Endothelial cell of umbilical vein (primary cell): ENCODE data around the gene GRIA4.

ENCODE experiments used
- EZH2 ChIP-seq: IDR thresholded peaks from 2 replicates; pipeline ENCODE4 v1.6.1; 2012; ENCODE audit warnings: borderline replicate concordance, low read depth, mild to moderate bottlenecking, moderate library complexity, low read length, inconsistent platforms; ENCODE audit not compliant: severe bottlenecking
- FOS ChIP-seq: IDR thresholded peaks from 2 replicates; pipeline ENCODE4 v1.6.1; 2011; ENCODE audit warnings: mild to moderate bottlenecking, low read length, moderate library complexity, borderline replicate concordance; ENCODE audit not compliant: insufficient read depth
- JUN ChIP-seq: IDR thresholded peaks from 2 replicates; pipeline ENCODE4 v1.6.1; 2011; ENCODE audit warnings: borderline replicate concordance, low read depth; ENCODE audit not compliant: insufficient read length, insufficient read depth
- MYC ChIP-seq: IDR thresholded peaks from one replicate; pipeline ENCODE4 v1.6.1; 2011; ENCODE audit warnings: mild to moderate bottlenecking, low read depth, low read length
- POLR2A ChIP-seq: IDR thresholded peaks from 2 replicates; pipeline ENCODE4 v1.6.1; 2012; ENCODE audit warnings: low read depth, mild to moderate bottlenecking, control low read depth, low read length
- POLR2AphosphoS5 ChIP-seq: IDR thresholded peaks from 2 replicates; pipeline ENCODE4 v1.6.1; 2012; ENCODE audit warnings: low read depth, mild to moderate bottlenecking, control low read depth, low read length, moderate library complexity; ENCODE audit not compliant: insufficient read depth
- TF ChIP-seq, protein P1 (sequence below), 2 donors: IDR thresholded peaks; 1 replicate in 1 of 2; 2 replicates in 1 of 2; pipeline ENCODE4 v1.5.1; 2011; ENCODE audit warnings: low read length in 2 of 2, mild to moderate bottlenecking in 2 of 2, moderate library complexity in 2 of 2, control low read depth in 1 of 2, inconsistent platforms in 1 of 2, low read depth in 1 of 2; ENCODE audit not compliant: insufficient read depth in 1 of 2; ENCODE audit errors: extremely low read depth in 1 of 2

DNA sequence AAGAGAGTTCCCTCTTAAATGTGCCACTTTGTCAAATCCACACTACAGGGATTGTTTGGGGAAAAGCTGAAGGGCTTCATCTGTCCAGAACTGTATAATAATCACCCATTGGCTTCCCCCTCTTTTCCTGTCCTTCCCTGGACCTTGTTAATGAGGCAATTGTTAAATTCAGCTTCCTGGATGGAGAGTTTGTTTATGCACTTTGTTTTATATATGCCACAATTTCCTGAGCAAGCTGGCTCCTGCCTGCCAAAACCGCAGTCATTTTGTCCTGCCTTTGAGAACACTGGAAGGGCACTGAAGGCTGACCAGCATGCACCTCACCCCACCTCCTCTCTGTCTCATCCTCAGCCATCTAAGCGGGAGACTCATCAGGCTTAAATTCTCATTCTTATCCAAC lies 325.9 kb downstream of the GRIA4 start:
- TF ChIP-seq, protein P1, sequence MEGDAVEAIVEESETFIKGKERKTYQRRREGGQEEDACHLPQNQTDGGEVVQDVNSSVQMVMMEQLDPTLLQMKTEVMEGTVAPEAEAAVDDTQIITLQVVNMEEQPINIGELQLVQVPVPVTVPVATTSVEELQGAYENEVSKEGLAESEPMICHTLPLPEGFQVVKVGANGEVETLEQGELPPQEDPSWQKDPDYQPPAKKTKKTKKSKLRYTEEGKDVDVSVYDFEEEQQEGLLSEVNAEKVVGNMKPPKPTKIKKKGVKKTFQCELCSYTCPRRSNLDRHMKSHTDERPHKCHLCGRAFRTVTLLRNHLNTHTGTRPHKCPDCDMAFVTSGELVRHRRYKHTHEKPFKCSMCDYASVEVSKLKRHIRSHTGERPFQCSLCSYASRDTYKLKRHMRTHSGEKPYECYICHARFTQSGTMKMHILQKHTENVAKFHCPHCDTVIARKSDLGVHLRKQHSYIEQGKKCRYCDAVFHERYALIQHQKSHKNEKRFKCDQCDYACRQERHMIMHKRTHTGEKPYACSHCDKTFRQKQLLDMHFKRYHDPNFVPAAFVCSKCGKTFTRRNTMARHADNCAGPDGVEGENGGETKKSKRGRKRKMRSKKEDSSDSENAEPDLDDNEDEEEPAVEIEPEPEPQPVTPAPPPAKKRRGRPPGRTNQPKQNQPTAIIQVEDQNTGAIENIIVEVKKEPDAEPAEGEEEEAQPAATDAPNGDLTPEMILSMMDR (IDR thresholded peaks at IDR 0.05; ENCODE audit: extremely low read depth in 1 of 2, insufficient read depth in 1 of 2, low read depth in 1 of 2, low read length in 2 of 2) = no peak
- peak; percentile 84 for TF ChIP-seq POLR2AphosphoS5
- TF ChIP-seq EZH2 = no peak
- no peak for TF ChIP-seq POLR2A
- no peak for TF ChIP-seq MYC
- TF ChIP-seq JUN = no peak
- TF ChIP-seq FOS = peak; percentile 43
